GM18508 (cell line): Measurements from ENCODE around the gene OLFML1.

Experiments
- ATAC-seq: cut with Tn5 transposase; IDR thresholded peaks from one replicate; pipeline ENCODE4 v1.9.1; 2021; ENCODE audit warnings: moderate number of reproducible peaks; ENCODE audit not compliant: insufficient read depth, unreplicated experiment

The OLFML1 gene

DNA sequence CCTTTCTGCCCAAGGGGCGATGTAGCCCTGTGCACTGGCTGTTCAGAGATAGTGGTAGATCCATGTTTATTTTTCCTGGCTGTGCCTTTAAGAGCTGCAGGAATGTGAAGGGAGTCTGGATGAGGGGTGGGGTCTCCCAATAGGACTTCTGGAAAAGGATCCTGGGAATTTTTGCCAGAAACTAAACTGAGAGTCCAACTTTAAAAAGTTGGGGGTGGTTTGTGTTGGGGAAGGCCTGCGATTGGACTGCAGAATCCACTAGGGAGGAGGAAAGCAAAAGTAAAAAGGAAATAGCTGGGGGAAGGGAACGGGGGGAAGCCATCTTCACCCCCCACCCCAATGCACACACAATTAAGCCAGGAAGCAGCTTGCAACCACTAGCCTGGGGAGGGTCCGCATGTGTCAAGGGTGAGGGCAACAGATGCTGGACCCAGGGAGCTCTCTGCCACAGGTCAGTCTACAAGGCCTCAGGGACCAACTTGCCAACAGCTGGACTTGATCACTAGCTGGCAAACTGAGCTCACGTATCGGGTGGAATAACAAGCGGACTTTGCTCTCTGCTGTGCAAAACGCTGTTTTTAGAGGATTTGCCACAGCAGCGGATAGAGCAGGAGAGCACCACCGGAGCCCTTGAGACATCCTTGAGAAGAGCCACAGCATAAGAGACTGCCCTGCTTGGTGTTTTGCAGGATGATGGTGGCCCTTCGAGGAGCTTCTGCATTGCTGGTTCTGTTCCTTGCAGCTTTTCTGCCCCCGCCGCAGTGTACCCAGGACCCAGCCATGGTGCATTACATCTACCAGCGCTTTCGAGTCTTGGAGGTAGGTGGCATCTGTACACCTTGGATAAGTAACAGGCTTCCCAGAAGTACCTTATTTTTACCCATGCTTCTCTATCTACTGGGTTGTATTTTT lies at the start of gene OLFML1:
OLFML1 (plus strand) TSS at position 321 of the 912 bp plus-strand sequence; CDS start at position 691, 370 bp downstream.
- no peak for ATAC-seq

DNA sequence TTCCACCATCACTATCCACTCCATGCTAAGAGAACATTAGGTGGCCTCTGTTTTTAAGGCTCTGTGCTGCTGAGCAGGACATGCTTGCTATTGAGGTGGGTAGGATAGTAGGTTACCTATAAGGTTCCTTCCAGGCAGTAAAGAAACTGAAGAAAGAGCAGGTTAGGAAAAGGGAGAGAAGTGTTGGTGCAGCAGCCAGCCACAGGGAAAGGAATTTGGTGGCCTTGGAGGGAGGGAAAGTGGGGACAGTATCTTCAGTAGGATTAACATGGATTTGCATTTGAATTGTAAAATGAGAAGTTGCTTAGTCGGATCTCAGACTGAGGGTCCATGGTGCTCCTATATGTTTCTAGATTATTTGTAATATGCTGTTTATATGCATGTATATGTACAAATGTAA lies 49.2 kb upstream of the OLFML1 start:
- ATAC-seq = no peak

DNA sequence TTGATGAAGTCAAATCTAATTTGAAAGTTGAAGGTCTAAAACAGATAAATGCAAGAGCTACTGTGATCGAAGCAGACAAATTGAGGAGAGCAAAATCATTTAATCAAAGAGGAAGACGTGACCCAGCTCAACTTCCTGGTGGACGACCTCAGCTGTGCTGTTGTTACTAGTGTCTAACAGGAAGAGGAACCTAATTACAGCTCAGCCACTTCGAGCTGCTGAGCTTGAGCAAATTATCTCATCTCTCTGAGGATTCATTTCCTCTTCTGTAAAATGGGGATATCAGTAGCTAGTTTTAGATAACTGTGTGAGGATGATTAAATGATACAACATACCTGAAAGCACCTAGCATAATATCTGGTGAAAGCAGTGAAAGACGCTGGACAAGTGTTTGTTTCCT lies 48.6 kb upstream of the OLFML1 start:
- no peak for ATAC-seq

DNA sequence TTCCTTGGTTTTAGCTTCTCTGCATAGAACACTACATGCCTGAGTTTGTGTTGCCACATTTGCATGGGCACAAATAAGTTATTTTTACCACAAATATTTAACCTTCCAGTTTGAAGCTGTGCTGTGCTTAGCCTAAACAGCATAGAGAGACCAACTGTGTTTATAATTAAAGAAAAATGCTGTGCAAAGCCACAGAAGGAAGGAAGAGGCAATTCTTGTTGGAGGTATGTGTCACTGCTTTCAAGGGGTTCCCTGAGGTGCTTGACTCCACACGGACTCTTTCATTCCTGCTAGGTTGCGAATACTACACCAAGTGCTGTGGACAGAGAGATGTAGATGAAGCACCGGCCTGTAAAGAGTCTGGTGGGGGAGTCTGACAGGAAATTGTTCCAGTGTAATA lies 47.6 kb upstream of the OLFML1 start:
- ATAC-seq = no peak

DNA sequence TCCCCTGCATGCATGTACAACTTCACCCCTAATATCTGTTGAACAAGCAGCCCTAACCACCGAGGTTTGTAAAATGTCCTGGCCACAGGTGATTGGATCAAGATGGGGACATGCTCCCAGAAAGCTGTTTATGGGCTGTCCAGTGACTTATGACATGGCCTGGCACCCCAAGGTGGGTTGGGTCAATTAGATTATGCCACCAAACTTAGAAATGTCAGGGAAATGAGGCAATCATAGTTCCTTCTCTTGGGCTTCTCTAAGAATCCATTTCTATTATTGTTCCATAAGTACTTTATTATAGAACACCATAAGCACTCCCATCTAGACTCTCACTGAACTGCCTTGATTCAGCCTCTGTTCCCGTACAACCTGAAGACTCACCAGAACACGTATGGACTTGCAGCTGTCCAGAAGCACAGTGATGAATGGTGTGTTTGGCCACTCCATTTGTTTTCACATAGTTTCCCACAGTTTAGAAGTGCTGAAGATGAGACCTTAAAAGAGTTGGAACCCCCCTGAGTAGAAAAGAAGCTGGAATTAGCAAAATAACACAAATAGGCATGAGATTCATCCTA lies 45.5 kb upstream of the OLFML1 start:
- no peak for ATAC-seq

DNA sequence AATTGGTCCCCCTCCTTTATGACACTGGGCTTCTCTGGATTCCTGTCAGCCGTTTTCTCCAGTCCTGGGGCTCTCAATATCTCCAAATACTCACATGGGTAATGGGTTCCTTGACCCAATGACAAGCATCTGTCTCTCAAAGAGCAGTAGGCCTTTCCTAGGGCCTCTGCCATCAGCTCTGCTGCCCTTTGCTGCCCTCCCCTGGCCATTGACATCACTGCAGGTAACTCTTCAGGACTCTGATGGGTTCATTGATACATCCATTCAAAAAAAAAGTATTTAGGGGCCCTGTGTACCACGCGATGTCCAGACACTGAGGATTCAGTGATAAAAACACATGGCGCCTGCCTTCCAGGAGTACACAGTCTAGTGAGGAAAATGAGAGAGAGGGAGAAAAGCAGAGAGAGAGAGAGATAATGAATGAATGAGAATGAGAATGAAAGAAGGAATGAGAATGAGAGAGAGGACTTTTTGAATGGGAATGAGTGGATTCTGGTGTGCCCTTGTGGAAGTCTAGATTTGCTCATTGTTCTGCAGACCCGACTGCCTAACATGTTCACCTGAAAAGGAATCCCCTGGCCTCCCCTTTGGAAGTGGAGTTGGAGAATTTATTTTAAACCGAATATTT lies 42.6 kb upstream of the OLFML1 start:
- ATAC-seq = peak; percentile 57

DNA sequence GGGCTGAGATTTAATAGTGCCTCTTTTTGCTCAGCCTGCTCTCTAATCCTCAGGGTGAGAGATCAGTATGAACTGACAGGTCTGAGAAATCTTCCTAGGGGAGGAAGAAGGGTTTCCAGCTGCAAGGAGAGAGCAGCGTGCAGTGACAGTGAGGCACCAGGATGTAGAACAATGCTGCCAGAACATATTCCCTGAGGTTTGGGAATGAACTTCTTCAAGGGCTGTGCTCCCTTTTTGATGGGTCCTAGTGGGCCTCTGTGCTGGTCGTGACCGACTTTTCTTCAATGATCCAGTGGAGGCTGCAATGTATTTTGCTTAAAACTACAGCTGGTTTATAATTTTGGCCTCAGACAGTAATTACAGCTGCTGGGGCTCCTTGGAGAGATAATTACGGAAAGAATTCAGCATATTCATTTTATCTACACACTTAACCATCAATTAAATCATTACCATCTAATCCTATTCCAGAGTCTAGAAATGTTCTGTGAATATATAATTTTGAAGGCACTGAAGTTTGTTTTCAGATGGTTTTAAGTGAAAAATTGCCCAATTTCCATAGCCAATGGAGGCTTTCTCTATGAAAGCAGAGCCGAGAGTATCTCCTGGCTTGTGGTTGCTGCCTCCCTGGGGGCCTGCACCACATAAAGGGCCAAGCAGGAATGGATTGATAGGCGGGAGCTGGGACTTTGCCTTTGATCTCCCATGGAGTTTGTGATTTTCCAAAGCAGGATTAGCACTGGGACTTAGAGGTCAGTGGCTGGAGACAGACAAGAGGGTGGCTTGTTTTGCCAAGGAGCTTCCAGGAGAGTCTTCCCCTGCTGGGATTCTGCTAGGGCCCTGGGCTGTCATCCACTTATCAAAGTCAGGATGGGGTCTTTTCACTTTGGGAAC lies 41.0 kb upstream of the OLFML1 start:
- no peak for ATAC-seq

DNA sequence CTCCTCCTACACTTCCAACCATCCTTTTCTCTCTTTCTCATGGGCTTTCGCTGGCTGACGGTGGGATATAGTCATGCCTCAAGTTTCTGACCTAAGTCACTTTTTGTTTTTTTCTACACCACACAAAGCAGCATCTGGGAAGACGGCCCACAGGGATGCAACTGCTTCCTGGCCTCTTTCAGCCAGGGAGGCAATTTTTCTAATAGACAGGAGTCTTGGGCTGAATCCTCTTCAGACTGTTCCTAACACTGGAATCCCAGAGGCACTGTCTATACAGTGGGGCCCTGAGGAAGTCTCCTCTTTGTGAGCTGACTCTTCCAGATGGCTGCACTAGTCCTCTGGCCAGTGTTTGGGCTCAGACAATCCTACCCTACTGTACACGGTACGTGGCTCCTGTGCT lies 39.7 kb upstream of the OLFML1 start:
- ATAC-seq = no peak

DNA sequence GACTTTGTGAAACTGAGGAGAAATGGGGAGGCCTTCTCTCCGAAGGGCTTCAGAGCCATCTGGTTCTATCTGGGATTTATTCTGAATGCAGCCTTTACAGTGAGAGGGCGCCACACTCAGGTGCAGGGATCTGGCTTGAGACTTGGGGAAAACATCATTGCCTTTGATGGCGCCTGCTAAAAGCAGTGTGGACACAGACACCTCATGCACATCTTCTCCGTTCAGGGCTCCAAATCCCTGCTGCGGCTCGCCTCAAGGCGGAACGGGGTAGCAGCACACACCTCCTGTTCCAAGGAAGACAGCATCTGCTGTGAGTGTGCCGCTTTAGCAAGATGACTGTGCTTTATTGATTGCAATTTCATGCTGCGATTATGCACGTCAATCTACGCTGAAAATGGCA lies 37.1 kb upstream of the OLFML1 start:
- ATAC-seq = no peak

DNA sequence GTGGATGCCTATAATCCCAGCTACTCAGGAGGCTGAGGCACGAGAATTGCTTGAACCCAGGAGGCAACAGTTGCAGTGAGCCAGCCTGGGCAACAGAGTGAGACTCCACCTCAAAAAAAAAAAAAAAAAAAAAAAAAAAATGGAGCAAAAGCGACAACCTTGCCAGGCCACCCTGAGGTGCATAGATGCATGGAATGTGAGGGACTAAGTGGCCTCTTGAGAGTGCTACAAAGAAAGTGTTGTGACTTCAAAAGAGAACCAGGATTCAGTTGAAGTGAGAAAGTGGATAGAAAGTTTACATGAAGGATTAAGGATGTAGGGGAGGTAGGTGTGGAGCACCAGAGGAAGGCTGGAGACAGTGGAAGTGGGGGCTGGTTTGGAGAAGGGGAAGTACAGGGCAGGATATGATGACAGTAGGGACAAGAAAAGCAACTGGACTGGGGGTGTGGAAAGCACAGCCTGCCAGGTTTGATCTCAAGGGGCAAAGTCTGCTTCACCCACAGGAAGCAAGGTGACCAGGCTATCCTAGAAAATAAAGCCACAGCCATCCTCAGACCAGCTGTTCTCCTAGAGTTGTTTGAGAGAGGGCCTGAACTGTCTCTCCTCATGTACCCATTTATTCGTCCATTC lies 36.0 kb upstream of the OLFML1 start:
- ATAC-seq = no peak

DNA sequence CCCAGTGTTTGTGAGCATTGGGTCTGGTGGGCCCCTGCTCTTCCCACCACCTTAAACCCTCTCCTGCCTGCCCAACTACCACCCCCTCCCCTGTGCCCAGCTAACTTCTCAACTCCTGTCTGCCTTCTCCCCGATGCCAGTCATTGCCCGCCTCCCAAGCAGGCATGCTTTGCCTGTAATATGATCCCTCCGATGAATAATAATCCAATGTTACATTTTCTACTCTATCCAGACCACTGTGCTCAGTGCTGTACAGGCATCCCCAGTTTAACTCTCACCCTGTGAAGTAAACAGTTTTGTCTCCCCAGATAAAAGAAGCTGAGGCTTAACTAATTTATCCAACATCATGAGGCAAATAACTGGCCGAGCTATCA lies 35.5 kb upstream of the OLFML1 start:
- ATAC-seq = no peak

DNA sequence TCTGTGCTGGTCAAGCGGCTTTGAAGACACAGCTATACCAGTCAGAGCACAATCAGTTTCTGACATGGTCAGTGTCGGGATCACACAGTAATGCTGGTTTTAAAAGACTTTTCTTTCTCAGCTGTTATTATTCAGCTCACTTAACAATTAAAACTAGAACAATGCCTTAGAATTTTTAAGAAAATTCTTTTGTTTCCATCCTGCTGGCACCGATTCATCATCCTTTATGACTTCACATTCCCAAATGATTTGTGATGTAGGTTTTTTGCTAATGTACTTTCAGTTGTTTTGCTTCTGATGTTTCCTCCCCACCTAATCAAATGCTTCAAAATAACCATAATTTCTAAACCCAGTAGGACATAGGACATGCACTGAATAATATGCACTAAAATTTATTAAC lies 34.5 kb upstream of the OLFML1 start:
- ATAC-seq = no peak

DNA sequence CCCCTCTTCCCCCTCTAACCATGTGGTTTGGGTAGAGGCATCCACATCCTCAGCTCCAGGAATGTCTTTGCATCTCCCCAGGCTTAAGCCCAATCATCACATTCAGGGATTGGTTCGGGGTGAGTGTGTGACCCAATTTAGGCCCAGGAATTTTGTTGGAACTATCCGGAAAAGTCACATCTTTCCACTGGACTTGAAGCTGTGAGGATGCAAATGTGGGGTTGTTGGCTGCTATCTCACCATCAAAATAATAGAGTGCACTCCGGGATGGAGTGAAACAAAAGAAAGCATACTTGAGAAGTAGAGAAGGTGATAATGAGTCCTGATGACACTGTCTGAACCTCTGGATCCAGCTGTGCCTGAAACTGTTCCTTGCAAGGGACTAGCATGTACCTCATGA lies 33.8 kb upstream of the OLFML1 start:
- no peak for ATAC-seq

DNA sequence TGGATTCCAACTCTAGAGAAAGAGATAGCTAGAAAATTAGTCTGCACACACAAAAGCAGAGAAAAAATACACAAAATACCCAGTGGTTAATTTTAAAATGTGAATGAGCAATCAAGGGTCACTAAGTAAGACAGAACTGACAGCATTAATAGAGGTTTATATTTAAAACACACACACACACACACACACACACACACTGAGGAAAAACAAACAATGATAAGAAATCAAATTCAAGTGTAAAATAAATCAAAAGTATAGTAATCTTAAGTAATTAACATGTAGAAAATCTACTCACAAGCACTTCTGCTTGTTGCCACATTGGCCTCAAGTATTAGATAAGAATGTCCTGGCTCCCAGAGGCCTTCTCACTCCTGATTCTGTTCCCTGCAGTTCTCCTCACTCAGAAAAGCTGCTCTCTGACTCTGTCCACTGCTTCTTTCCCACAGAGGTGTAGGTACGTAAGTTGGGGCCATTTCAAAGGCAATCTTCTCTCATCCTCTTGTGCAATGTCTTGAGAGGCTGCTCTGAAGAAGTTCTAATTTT lies 33.3 kb upstream of the OLFML1 start:
- no peak for ATAC-seq

DNA sequence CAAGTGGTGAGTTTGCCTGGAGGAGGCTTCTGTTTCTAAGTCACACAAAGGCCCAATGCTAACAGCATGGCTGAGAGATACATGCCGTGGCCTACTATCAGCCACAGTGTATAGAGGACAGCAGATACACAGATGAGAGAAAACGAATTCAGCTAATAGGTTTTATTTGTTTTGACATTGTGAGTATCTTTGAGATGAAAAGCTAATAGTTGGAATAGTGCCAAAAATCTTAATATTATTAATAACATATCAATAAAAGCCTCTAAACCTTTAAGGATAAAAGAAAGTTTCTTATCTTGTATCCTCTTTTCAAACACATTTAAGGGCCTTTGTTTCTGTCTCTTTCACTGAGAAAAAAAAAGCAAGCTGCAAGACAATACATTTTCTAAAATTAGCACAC lies 30.5 kb upstream of the OLFML1 start:
- no peak for ATAC-seq

DNA sequence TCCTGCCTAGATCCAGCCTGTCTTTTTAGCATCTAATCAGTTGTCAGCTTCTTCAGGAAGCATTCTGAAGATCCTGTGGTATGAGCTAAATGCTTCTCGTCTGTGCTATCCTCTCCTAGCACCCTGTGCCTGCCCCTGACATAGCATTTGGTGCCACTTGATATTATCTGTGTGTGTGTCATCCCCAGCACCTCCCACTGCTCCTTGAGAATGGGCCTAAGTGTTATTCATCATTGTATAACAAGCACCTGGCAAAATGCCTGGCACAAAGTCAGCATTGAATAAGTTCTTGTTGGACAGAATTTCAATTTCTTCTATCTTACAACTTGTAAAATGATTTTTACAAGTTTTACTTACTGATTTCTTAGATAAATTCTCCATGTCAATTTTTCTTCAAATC lies 28.1 kb upstream of the OLFML1 start:
- ATAC-seq = no peak

DNA sequence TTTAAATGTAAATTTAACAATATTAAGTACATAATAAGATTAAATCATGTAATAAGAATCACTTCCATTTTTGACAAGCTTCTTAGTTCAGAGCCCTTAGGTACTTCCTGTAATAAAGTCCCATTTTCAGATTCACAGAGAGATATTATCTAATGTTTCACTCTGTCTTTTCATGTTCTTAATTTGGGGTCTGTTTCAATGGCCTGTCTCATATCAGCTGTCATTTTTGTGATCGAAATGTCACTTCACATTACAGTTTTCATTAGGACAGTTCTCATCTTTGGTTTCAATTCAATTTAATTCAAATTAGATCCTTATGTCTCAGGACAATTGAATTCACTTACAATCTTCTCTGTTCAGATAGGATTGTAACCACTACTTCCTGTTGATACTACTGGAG lies 22.6 kb upstream of the OLFML1 start:
- ATAC-seq = no peak

DNA sequence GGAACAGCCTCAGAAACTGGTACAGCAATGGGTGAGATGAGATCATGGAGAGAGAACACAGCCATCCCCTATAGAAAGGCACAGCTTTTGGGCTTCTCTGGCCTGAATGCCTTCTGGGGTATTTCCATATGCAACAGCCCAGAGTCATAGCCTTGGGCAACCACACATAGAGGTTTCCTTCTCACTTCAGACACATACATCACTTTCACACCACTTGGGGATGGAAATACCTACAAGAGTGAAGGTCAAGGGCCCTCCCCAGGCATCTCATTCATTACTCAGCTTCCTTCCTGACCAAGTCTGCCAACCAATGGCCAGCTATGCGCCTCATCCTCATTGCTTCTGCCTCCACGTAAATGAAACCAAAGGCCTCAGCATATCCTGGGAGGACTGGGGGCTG lies 17.7 kb upstream of the OLFML1 start:
- peak; percentile 70 for ATAC-seq

DNA sequence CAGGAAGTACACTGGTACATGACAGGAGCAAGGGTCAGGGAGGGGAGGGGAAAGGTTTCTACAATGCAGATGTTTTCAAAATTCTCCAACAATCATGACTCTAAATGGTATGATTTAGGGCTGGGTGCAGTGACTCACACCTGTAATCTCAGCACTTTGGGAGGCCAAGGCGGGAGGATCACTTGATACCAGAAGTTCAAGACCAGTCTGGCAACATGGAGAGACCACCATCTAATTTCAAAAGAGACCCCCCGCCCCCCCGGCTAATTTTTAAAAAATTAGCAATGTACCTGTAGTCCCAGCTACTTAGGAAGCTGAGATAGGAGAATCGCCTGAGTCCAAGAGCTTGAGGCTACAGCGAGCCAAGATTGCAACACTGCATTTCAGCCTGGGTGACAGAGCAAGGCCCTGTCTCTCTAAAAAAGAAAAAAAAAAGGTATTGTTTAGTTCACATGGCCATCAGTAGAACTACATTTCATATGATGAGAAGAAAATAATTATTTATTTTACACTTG lies 15.9 kb upstream of the OLFML1 start:
- no peak for ATAC-seq

DNA sequence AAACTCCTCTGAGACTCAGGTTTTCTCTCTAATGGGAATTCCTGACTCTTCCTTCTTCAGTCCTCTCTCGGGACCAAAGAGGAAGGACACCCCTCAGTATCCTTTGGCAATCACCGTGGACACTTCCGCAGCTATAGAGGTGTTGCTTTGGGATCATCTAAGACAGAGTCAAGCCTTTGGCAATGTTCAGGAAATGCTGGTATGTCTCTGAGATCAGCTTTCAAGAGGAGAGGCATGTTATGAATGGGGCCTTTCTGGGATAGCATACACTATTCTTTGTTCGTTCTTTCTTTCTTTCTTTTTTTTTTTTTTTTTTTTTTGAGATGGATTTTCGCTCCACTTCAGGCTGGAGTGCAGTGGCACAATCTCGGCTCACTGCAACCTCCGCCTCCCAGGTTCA lies 14.2 kb upstream of the OLFML1 start:
- no peak for ATAC-seq
